HepG2 (cell line): ENCODE data around the gene TEX26. TPM values are rescaled to one million over a fixed set of nuclear protein-coding genes. Genes with fewer than 3 reads are reported as not detected.

ENCODE experiments used
- ATAC-seq: fragments of 200-7000 bp; cut with Tn5 transposase; 3 replicates; pipeline ENCODE4 v1.9.1; 2020; ENCODE audit warnings: mild to moderate bottlenecking, moderate library complexity
- BruUV-seq: library from RNA; stranded (reverse); fragments of 400-500 nt; replicated peaks from 2 replicates; lab custom pipeline; 2021; lab: Mats Ljungman, UMichigan
- CTCF ChIA-PET: fragments of 300-600 bp; formaldehyde crosslinking; extraction: SDS; loops from one replicate; lab custom pipeline; 2021; ENCODE audit warnings: low total read pairs, inconsistent platforms, low intra/inter-chr PET ratio; lab: Yijun Ruan, JAX
- POLR2A ChIA-PET: fragments of 350-600 bp; sonication (Branson Sonifier 250); formaldehyde crosslinking; loops from one replicate; lab custom pipeline; 2020; ENCODE audit warnings: antibody characterized with exemption, inconsistent platforms; lab: Yijun Ruan, JAX
- DNase-seq: peaks from one replicate; pipeline ENCODE4 v3.0.0-alpha.2; 2015; ENCODE audit warnings: low spot score
- FAIRE-seq: peaks from 3 replicates; lab custom pipeline; 2011; peaks lifted over from hg19 to GRCh38; lab: Jason Lieb, UNC
- H2AFZ ChIP-seq: one replicate; pipeline ENCODE4 v1.6.1; 2011; ENCODE audit warnings: low read length, inconsistent platforms
- H3K27ac ChIP-seq: fragments of 300-600 bp; 3 replicates; pipeline ENCODE4 v1.8.0; 2011; ENCODE audit warnings: mixed run types, mild to moderate bottlenecking, mixed read lengths, low read length, inconsistent platforms; ENCODE audit not compliant: insufficient read depth; ENCODE audit errors: extremely low read length
- H3K27me3 ChIP-seq, 2 experiments: fragments of 200-600 bp in 1 of 2; 2 replicates in 1 of 2; 3 replicates in 1 of 2; pipeline versions ENCODE4 v1.6.0 to v1.8.0; 2011; ENCODE audit warnings: low read length in 2 of 2, mild to moderate bottlenecking in 2 of 2, moderate library complexity in 2 of 2, inconsistent platforms in 1 of 2; ENCODE audit not compliant: insufficient read depth in 2 of 2, control insufficient read depth in 1 of 2
- H3K36me3 ChIP-seq, 2 experiments: fragments of 200-600 bp in 1 of 2; replicated peaks in 1 of 2; 2 replicates in 1 of 2; 3 replicates in 1 of 2; pipeline versions ENCODE4 v1.5.1 to v1.8.0; 2011; ENCODE audit warnings: low read length in 2 of 2, inconsistent platforms in 1 of 2; ENCODE audit not compliant: insufficient read depth in 2 of 2, control insufficient read depth in 1 of 2
- H3K4me1 ChIP-seq: 2 replicates; pipeline ENCODE4 v1.5.1; 2012; ENCODE audit warnings: low read length, inconsistent platforms; ENCODE audit not compliant: insufficient read depth
- H3K4me2 ChIP-seq: 2 replicates; pipeline ENCODE4 v1.6.0; 2011; ENCODE audit warnings: low read depth, low read length, inconsistent platforms
- H3K4me3 ChIP-seq, 3 experiments: fragments of 200-600 bp in 1 of 3; sonication (generic), shearing (Covaris generic) in 1 of 3; replicated peaks in 1 of 3; 2 replicates each; pipeline ENCODE4 v1.5.1; 2011 to 2016; ENCODE audit warnings: low read length in 3 of 3, inconsistent platforms in 2 of 3, low read depth in 2 of 3, mild to moderate bottlenecking in 2 of 3, control low read depth in 1 of 3, mixed read lengths in 1 of 3; ENCODE audit not compliant: insufficient read depth in 1 of 3
- H3K79me2 ChIP-seq: one replicate; pipeline ENCODE4 v1.6.1; 2011; ENCODE audit warnings: low read length, inconsistent platforms; ENCODE audit not compliant: insufficient read depth
- H3K9ac ChIP-seq: 2 replicates; pipeline ENCODE4 v1.6.0; 2011; ENCODE audit warnings: mild to moderate bottlenecking, low read depth, low read length, inconsistent platforms; ENCODE audit not compliant: insufficient read depth
- H3K9me3 ChIP-seq: 2 replicates; pipeline ENCODE4 v1.5.1; 2012; ENCODE audit warnings: mild to moderate bottlenecking, low read length
- H4K20me1 ChIP-seq: 2 replicates; pipeline ENCODE4 v1.6.0; 2011; ENCODE audit warnings: inconsistent platforms, mild to moderate bottlenecking, low read length, moderate library complexity; ENCODE audit not compliant: insufficient read depth
- ATF7 ChIP-seq, 2 experiments: fragments of 450-650 bp in 1 of 2; sonication (generic) in 1 of 2; formaldehyde crosslinking in 1 of 2; IDR thresholded peaks; 2 replicates each; pipeline versions ENCODE4 v1.4.0 to v1.6.1; 2016 to 2020; ENCODE audit warnings: antibody characterized with exemption in 1 of 2, mild to moderate bottlenecking in 1 of 2, missing genetic modification reagents in 1 of 2
- BCL6 ChIP-seq: IDR thresholded peaks from 2 replicates; pipeline ENCODE4 v1.6.1; 2016; ENCODE audit warnings: missing genetic modification reagents, missing compliant biosample characterization
- ELF4 ChIP-seq: sonication (generic); formaldehyde crosslinking; IDR thresholded peaks from 2 replicates; pipeline ENCODE4 v1.5.0; 2020; ENCODE audit warnings: missing genetic modification reagents, mild to moderate bottlenecking, moderate library complexity, borderline replicate concordance
- KDM5B ChIP-seq: sonication (generic); formaldehyde crosslinking; IDR thresholded peaks from 2 replicates; pipeline ENCODE4 v1.4.0; 2020; ENCODE audit warnings: missing genetic modification reagents, mild to moderate bottlenecking, borderline replicate concordance
- KLF12 ChIP-seq: sonication (generic); formaldehyde crosslinking; IDR thresholded peaks from 2 replicates; pipeline ENCODE4 v1.4.0; 2020; ENCODE audit warnings: missing genetic modification reagents, borderline replicate concordance
- NFIC ChIP-seq: IDR thresholded peaks from 2 replicates; pipeline ENCODE4 v1.6.1; 2012; ENCODE audit warnings: mild to moderate bottlenecking, low read length, inconsistent platforms
- NFKB2 ChIP-seq: sonication (generic); formaldehyde crosslinking; IDR thresholded peaks from 2 replicates; pipeline ENCODE4 v1.4.0; 2020; ENCODE audit warnings: missing genetic modification reagents, borderline replicate concordance
- RAD21 ChIP-seq: fragments of 450-650 bp; formaldehyde crosslinking; IDR thresholded peaks from 2 replicates; pipeline ENCODE4 v1.5.0; 2020; ENCODE audit warnings: mild to moderate bottlenecking
- SALL1 ChIP-seq: sonication (generic); formaldehyde crosslinking; IDR thresholded peaks from 2 replicates; pipeline ENCODE4 v1.8.0; 2022; ENCODE audit warnings: mild to moderate bottlenecking, missing genetic modification reagents
- TRIM22 ChIP-seq: fragments of 450-650 bp; IDR thresholded peaks from 2 replicates; pipeline ENCODE4 v1.6.1; 2017
- ZNF34 ChIP-seq: sonication (generic); formaldehyde crosslinking; IDR thresholded peaks from 2 replicates; pipeline ENCODE4 v1.4.0; 2020; ENCODE audit warnings: mild to moderate bottlenecking, missing genetic modification reagents, borderline replicate concordance
- ZNF546 ChIP-seq: sonication (generic); formaldehyde crosslinking; conservative IDR thresholded peaks from 2 replicates; pipeline ENCODE4 v1.8.1; 2023; ENCODE audit warnings: mild to moderate bottlenecking, missing genetic modification reagents
- ZNF614 ChIP-seq: IDR thresholded peaks from 2 replicates; pipeline ENCODE4 v1.6.1; 2018; ENCODE audit warnings: missing biosample characterization, missing genetic modification reagents, inconsistent platforms, borderline replicate concordance
- ZNF660 ChIP-seq: sonication (generic); formaldehyde crosslinking; IDR thresholded peaks from 2 replicates; pipeline ENCODE4 v1.5.1; 2020; ENCODE audit warnings: mild to moderate bottlenecking, low read depth, missing genetic modification reagents, borderline replicate concordance
- ZNF704 ChIP-seq: sonication (generic); formaldehyde crosslinking; IDR thresholded peaks from 2 replicates; pipeline ENCODE4 v1.8.1; 2023; ENCODE audit warnings: mild to moderate bottlenecking, inconsistent platforms, moderate library complexity, missing genetic modification reagents, borderline replicate concordance
- ZNF773 ChIP-seq: sonication (generic); formaldehyde crosslinking; IDR thresholded peaks from 2 replicates; pipeline ENCODE4 v1.4.0; 2020; ENCODE audit warnings: missing genetic modification reagents, borderline replicate concordance
- WGBS: methylation state at CpG from one replicate; pipeline ENCODE4 v1.1.6; 2017; ENCODE audit warnings: low lambda C conversion rate; 5-methylcytosine and 5-hydroxymethylcytosine counted together
- in situ Hi-C: cut with HindIII; loops from 2 replicates; pipeline ENCODE4 v1.10.0; 2017; ENCODE audit warnings: low pct_unique_long_range_greater_than_20kb; ENCODE audit not compliant: extremely low pct_ligation_motif_present
- intact Hi-C: fragments of 100-400 bp; cut with micrococcal nuclease; formaldehyde crosslinking; loops from one replicate; pipeline ENCODE4 v1.10.0; 2022; ENCODE audit not compliant: unreplicated experiment
- polyA plus RNA-seq, 8 experiments: library from polyadenylated mRNA; depleted of rRNA in 3 of 8; stranded (reverse) in 7 of 8; unstranded in 1 of 8; fragments of >200 nt; fragmentation: Illumina TruSeq in 4 of 8; extraction: Trizol in 4 of 8; gene quantifications; 2 replicates each; pipeline versions ENCODE4 v1.2.1 to v1.2.3, GENCODE V29; 2011 to 2016; ENCODE audit warnings: low read depth in 4 of 8, missing spikeins in 1 of 8, mixed read lengths in 1 of 8; ENCODE audit not compliant: insufficient read depth in 1 of 8
- total RNA-seq, 5 experiments: library from RNA; depleted of rRNA; stranded (reverse); fragments of >200 nt; fragmentation: Illumina TruSeq; extraction: Trizol; gene quantifications; 2 replicates each; pipeline ENCODE4 v1.2.3, GENCODE V29; 2016; ENCODE audit warnings: low read depth in 1 of 5
- TF ChIP-seq, protein P1 (sequence below): sonication (generic); formaldehyde crosslinking; IDR thresholded peaks from 2 replicates; pipeline ENCODE4 v1.4.0; 2020; ENCODE audit warnings: missing genetic modification reagents
- TF ChIP-seq, protein P2 (sequence below): sonication (generic); formaldehyde crosslinking; IDR thresholded peaks from 2 replicates; pipeline ENCODE4 v1.4.0; 2020; ENCODE audit warnings: missing genetic modification reagents

The TEX26 gene
- total and polyA plus RNA-seq, 2 of the 13 experiments (the other 11 are each of a cell fraction or from before 2014, with no cell fraction given) = not detected

DNA sequence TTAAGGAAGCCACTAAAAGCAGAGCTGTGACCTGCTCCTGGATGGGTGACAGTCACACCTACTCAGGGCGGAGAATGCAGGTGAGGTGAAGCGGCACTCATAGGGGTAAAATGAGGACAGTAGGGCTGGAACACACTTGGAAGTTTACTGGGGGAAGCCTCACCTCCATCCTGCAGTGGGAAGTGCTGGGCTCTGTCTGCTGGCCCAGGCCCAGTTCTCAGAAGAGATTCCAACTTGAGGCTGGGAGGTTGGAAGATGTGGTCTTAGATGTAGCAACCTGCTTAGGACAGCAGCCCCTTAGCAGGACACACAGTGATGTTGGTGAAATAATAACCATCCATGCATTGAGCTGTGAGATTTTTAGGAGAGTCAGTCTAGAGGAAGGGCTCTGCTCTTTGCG, 21.8 kb upstream of the TEX26 start:
- intact Hi-C loops = no loop called here
- no peak overlapping the region for H3K9ac ChIP-seq
- WGBS = 30% methylated on average over 3 of the region's 3 CpGs
- H3K27ac ChIP-seq = no peak overlapping the region
- no peak overlapping the region for H3K4me3 ChIP-seq
- in situ Hi-C loops = no loop called here
- H3K79me2 ChIP-seq = no peaks in the 10 kb centered on the region
- no peaks in the 10 kb centered on the region for H3K27me3 ChIP-seq
- CTCF ChIA-PET = no interaction called here
- ATAC-seq (no peak), FAIRE-seq (no peak), DNase-seq (no peak)
- no peaks in the 10 kb centered on the region for H4K20me1 ChIP-seq
- H3K9me3 ChIP-seq = no peaks in the 10 kb centered on the region
- no TSS peak for BruUV-seq
- no peak for TF ChIP-seq RAD21 (CRISPR knock-in tag)
- no peak for TF ChIP-seq ZNF773 (CRISPR knock-in tag)
- TF ChIP-seq ZNF660 = no peak
- TF ChIP-seq SALL1 = no peak
- TF ChIP-seq KLF12 (CRISPR knock-in tag) = no peak
- TF ChIP-seq NFIC = no peak
- TF ChIP-seq ZNF614 (CRISPR knock-in tag) = no peak
- TF ChIP-seq, protein P1, sequence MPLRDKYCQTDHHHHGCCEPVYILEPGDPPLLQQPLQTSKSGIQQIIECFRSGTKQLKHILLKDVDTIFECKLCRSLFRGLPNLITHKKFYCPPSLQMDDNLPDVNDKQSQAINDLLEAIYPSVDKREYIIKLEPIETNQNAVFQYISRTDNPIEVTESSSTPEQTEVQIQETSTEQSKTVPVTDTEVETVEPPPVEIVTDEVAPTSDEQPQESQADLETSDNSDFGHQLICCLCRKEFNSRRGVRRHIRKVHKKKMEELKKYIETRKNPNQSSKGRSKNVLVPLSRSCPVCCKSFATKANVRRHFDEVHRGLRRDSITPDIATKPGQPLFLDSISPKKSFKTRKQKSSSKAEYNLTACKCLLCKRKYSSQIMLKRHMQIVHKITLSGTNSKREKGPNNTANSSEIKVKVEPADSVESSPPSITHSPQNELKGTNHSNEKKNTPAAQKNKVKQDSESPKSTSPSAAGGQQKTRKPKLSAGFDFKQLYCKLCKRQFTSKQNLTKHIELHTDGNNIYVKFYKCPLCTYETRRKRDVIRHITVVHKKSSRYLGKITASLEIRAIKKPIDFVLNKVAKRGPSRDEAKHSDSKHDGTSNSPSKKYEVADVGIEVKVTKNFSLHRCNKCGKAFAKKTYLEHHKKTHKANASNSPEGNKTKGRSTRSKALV (CRISPR knock-in tag) = no peak
- TF ChIP-seq, protein P2, sequence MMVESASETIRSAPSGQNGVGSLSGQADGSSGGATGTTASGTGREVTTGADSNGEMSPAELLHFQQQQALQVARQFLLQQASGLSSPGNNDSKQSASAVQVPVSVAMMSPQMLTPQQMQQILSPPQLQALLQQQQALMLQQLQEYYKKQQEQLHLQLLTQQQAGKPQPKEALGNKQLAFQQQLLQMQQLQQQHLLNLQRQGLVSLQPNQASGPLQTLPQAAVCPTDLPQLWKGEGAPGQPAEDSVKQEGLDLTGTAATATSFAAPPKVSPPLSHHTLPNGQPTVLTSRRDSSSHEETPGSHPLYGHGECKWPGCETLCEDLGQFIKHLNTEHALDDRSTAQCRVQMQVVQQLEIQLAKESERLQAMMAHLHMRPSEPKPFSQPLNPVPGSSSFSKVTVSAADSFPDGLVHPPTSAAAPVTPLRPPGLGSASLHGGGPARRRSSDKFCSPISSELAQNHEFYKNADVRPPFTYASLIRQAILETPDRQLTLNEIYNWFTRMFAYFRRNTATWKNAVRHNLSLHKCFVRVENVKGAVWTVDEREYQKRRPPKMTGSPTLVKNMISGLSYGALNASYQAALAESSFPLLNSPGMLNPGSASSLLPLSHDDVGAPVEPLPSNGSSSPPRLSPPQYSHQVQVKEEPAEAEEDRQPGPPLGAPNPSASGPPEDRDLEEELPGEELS (CRISPR knock-in tag) = no peak
- no peak for TF ChIP-seq ZNF34 (CRISPR knock-in tag)
- no peak for TF ChIP-seq KDM5B (CRISPR knock-in tag)
- no peak for TF ChIP-seq ZNF704 (CRISPR knock-in tag)
- no peak for TF ChIP-seq ZNF546 (CRISPR knock-in tag)
- TF ChIP-seq BCL6 (CRISPR knock-in tag) = no peak
- no peak for TF ChIP-seq NFKB2 (CRISPR knock-in tag)
- TF ChIP-seq ELF4 (CRISPR knock-in tag) = no peak
- no peak for TF ChIP-seq TRIM22
- no peak for TF ChIP-seq ATF7 (IDR thresholded peaks at IDR 0.05)
- TF ChIP-seq ATF7 (CRISPR knock-in tag; IDR thresholded peaks at IDR 0.05) = no peak
- no peak overlapping the region for H3K4me2 ChIP-seq
- peaks cover 17% of the 10 kb centered on the region for H3K4me1 ChIP-seq
- H3K36me3 ChIP-seq = no peaks in the 10 kb centered on the region
- POLR2A ChIA-PET = no interaction called here
- H2AFZ ChIP-seq = no peak overlapping the region
